ENCODE measurements around the gene SEL1L.

GRCh38 chr14:81465507-81466228, 68.0 kb downstream of the SEL1L start:
- TF ChIP-seq POLR2A (IDR thresholded peaks at IDR 0.05) = no peak
- no peak for TF ChIP-seq CTCF (IDR thresholded peaks at IDR 0.05)

All from ovary (tissue), 3 donors.